Lower leg skin (tissue), 3 donors: ENCODE data around the gene PALLD.

Source experiments
- CTCF ChIP-seq, 3 donors: fragments of 450-650 bp; IDR thresholded peaks; one replicate each; pipeline ENCODE4 v1.5.1; 2016; ENCODE audit warnings: antibody characterized with exemption in 3 of 3, mild to moderate bottlenecking in 3 of 3, moderate library complexity in 2 of 3
- POLR2A ChIP-seq, 2 donors: fragments of 450-650 bp; IDR thresholded peaks; one replicate each; pipeline ENCODE4 v1.6.1; 2016 to 2017; ENCODE audit warnings: antibody characterized with exemption in 2 of 2, mild to moderate bottlenecking in 1 of 2, moderate library complexity in 1 of 2

DNA sequence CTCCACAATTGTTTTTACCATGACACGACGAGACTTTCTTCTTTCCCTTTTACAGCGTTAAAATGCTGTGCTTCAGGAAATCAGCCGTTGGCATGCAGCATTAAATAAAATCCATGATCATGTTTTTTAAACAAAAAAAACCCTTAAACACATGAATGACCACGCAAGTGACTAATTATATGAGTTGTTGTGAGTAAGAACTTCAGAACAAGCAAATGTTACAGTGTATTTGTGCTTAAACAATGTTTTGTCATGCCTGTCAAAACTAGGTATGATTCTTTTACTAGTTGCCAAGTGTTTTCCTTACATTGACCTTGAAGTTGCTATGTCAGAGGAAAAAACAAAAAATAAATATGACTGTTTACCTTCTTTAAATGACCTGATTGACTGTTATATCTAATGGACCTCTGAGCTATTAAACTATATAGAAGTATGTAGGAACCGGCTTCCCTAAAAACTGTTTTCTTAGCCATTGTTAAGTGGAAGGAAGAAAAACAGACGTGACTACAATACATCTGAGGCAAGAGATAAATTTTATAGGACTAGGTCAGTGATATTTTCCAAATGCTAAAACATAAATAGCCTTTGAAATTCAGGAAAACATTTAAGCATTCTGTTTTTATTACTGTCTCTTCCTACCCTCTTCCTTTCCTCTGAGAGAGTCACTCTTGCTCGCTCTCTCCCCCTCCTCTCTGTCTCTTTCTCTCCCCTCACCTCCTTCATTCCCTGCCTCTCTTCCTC is 197.1 kb downstream of the PALLD start:
- TF ChIP-seq CTCF (IDR thresholded peaks at IDR 0.05) (no peak), POLR2A (IDR thresholded peaks at IDR 0.05) (no peak)
